ENCODE data around the gene ARL6IP5. TPM values are rescaled to one million over a fixed set of nuclear protein-coding genes. Genes with fewer than 3 reads are reported as not detected.

ARL6IP5 gene
- total RNA-seq, 4 donors from 2014 or later = 100 to 142 (median 110) TPM

- Histone ChIP-seq H3K4me1 (peaks cover 0 to 14% (median 12%) of the 10 kb centered on the region in 4 donors), H3K27me3 (no peaks in the 10 kb centered on the region), H3K36me3 (peaks cover 0 to 3% (median 0%) of the 10 kb centered on the region in 4 donors), H3K4me3 (no peak overlapping the region), H3K9me3 (no peaks in the 10 kb centered on the region), H3K27ac (replicated peaks in 1 of 4) (no peak overlapping the region)
- intact Hi-C loops (cut with DNase I) = no loop called here
- 79% methylated on average over 3 of the region's 3 CpGs for WGBS
- DNase-seq (ENCODE audit: extremely low spot score) = no peak
- TF ChIP-seq POLR2A (IDR thresholded peaks at IDR 0.05; ENCODE audit: low read depth) (no peak), EP300 (IDR thresholded peaks at IDR 0.05) (no peak), POLR2AphosphoS5 (IDR thresholded peaks at IDR 0.05) (no peak), CTCF (IDR thresholded peaks at IDR 0.05) (no peak)
Measured at GRCh38 chr3:69116897-69117296, 32.2 kb downstream of the ARL6IP5 start.

GRCh38 chr3:69118555-69118954, 33.8 kb downstream of the ARL6IP5 start:
- Histone ChIP-seq H3K4me1 (peaks cover 0 to 26% (median 21%) of the 10 kb centered on the region in 4 donors), H3K27ac (replicated peaks in 1 of 4) (no peak overlapping the region), H3K4me3 (no peak overlapping the region), H3K36me3 (no peaks in the 10 kb centered on the region), H3K9me3 (no peaks in the 10 kb centered on the region), H3K27me3 (no peaks in the 10 kb centered on the region)
- no peak for TF ChIP-seq EP300 (IDR thresholded peaks at IDR 0.05)
- TF ChIP-seq POLR2A (IDR thresholded peaks at IDR 0.05; ENCODE audit: low read depth) = no peak
- no peak for TF ChIP-seq CTCF (IDR thresholded peaks at IDR 0.05)
- TF ChIP-seq POLR2AphosphoS5 (IDR thresholded peaks at IDR 0.05) = no peak
- intact Hi-C loops (cut with DNase I) = no loop called here
- DNase-seq (ENCODE audit: extremely low spot score) = no peak
- 97% methylated on average over 11 of the region's 12 CpGs for WGBS

- Histone ChIP-seq H3K4me1 (peaks cover 0 to 26% (median 19%) of the 10 kb centered on the region in 4 donors), H3K27me3 (no peaks in the 10 kb centered on the region), H3K4me3 (no peak overlapping the region), H3K27ac (replicated peaks in 1 of 4) (no peak overlapping the region), H3K9me3 (no peaks in the 10 kb centered on the region), H3K36me3 (no peaks in the 10 kb centered on the region)
- TF ChIP-seq POLR2AphosphoS5 (IDR thresholded peaks at IDR 0.05) (no peak), EP300 (IDR thresholded peaks at IDR 0.05) (no peak), CTCF (IDR thresholded peaks at IDR 0.05) (no peak), POLR2A (IDR thresholded peaks at IDR 0.05; ENCODE audit: low read depth) (no peak)
- whole genome bisulfite sequencing = 94% methylated on average over 6 of the region's 6 CpGs
- no peak for DNase-seq (ENCODE audit: extremely low spot score)
- intact Hi-C loops (cut with DNase I) = no loop called here
Measured at GRCh38 chr3:69119138-69119537, 34.4 kb downstream of the ARL6IP5 start.

GRCh38 chr3:69119681-69120080, 34.9 kb downstream of the ARL6IP5 start:
- Histone ChIP-seq H3K27ac (replicated peaks in 1 of 4) (no peak overlapping the region), H3K27me3 (no peaks in the 10 kb centered on the region), H3K9me3 (no peaks in the 10 kb centered on the region), H3K36me3 (no peaks in the 10 kb centered on the region), H3K4me3 (no peak overlapping the region), H3K4me1 (peaks cover 0 to 26% (median 19%) of the 10 kb centered on the region in 4 donors)
- 95% methylated on average over 5 of the region's 5 CpGs for WGBS
- intact Hi-C loops (cut with DNase I) = loop anchor here (5.0 kb wide), 1 partner anchor 188 kb away; no protein-coding TSS in a partner anchor
- no peak for DNase-seq (ENCODE audit: extremely low spot score)
- TF ChIP-seq POLR2A (IDR thresholded peaks at IDR 0.05; ENCODE audit: low read depth) (no peak), POLR2AphosphoS5 (IDR thresholded peaks at IDR 0.05) (no peak), EP300 (IDR thresholded peaks at IDR 0.05) (no peak), CTCF (IDR thresholded peaks at IDR 0.05) (no peak)

Measured in esophagus muscularis mucosa (tissue), 4 donors.